DMS 273 (cell line): Measurements from ENCODE around the gene CALHM6.
A peak's percentile ranks its signal among the peaks of the same experiment; 100 is the strongest.
"Not testable (repeated sequence)": the region's sequence is repeated elsewhere in the genome, so short reads cannot be mapped to it uniquely, and the experiment has no call there.

ENCODE experiments used
- DNase-seq: peaks from one replicate; lab custom pipeline; 2025; ENCODE audit not compliant: unreplicated experiment; lab: John Stamatoyannopoulos, UW

The CALHM6 gene

DNA sequence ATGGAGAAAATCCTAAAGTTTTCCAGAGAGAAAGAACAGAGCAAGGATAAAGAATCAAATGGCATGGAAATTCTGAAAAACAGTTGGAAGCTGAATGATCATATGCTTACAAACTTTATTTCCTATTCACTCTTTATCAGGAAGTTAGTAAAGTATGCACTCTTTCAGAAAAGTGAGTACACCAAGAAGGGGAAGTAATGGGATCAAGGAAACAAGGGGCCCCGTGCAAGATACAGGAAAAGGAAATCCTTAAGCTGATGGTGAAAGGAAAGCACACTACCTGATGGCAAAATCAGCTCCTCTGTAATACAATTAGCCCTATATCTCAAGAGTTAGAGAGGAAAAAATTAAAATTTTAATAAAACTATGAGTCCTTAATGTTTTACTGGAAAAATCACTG, 14.0 kb downstream of the CALHM6 start:
- DNase-seq, result no peak

DNA sequence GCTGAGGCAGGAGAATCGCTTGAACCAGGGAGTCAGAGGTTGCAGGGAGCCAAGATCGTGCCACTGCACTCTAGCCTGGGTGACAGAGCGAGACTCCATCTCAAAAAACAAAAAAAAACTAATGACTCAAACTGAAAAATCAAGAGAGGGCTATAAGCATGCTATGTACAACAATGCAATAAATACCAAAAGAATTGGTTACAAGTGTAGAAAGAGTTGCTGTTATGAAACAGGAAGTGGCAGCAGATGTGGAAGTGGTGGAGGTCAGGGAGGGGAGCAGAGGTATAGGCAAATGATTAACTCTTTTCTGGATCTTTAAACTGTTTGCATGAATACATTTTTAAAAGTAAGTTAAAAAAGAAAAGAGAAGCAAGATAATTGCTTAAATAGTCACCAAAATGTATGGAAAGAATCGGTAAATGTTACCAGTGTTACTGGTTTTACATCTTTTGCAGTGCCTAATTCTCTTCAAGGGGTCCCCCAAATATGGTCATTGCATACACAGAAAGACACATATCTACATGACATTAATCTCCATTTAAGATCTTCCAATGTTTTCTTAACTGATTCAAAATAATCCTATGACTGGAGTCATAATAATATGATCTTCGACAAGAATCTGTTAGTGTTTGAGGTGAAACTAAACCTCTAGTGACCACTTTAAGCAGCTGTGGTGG, 15.0 kb downstream of the CALHM6 start:
- DNase-seq, result no peak

DNA sequence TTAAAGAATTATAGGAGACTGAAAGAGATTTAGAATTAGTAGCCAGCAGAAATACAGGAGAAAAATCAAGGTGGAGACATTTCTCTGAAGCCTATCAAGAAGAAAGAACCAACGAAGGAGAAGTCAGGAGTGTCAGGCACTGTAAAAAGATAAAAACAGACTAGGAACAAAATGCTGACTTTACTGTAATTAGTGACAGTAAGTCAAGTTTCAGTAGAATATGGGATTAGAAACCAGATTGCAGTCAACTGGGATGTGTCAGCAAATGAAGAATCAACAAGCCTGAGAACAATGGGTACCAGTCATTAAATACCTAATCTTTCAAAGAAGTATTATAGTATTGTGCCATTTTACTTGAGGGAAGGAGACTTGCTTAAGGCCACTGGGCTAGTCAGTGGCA, 21.6 kb downstream of the CALHM6 start:
- no peak for DNase-seq

DNA sequence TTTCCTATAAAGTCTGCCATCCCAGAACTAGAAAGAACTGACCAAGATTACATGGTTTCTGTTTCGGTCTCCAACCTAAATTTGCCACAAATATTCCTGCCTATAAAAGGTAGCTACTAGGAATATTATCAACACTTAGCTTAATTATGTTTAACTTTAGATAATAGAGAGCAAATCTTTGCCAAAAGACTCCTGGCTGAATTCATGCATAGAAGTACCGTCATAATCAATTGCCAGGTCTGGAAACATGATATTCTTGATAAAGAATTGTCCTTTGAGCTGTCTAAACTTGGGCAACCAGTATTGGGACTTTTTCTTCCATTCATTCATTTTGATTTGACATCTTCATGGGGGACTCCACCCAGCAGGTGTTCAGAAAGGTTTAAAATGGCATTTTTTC, 22.4 kb downstream of the CALHM6 start:
- no peak for DNase-seq

GRCh38 chr6:116485559-116486184, 24.5 kb downstream of the CALHM6 start:
- peak; percentile 41 for DNase-seq

GRCh38 chr6:116491610-116492330, 30.6 kb downstream of the CALHM6 start:
- no peak for DNase-seq

DNA sequence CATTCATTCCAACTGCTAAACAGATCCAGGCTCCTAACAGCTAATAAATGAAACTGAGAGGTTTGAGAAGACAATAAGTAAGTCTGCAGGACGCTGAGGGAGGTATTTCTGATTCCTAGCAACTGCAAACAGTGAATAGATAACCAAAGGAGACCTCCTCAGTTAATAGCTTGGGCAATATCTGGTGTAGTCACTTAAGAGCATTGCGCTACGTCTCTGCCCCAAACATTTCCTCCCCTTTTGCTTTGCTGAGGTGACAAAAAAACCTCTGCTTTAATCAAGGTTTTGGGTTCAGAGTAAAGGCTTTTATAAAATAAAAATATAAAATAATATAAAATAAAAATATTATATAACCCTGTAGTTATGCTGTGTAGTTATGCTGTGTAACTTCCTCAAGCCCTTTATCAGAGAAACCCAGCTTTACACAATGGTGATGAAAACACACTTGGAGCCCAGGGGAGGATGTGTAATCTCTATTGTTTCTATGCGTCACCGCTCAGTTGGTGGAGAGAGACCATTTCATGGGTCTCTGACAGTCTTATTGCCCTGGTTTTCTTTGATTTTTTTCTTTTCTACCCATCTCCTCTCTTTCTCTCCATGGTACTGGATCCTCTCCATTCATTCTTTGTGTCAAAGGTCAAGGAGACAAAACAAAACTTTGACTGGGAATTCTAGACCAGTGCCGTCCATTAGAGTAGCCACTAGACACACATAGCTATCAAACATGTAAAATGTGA, 31.3 kb downstream of the CALHM6 start:
- no peak for DNase-seq

- not testable (repeated sequence) for DNase-seq
Measured at GRCh38 chr6:116495161-116495560, 34.0 kb downstream of the CALHM6 start.

GRCh38 chr6:116497113-116497676, 36.0 kb downstream of the CALHM6 start:
- no peak for DNase-seq

GRCh38 chr6:116500969-116501433, 39.8 kb downstream of the CALHM6 start:
- DNase-seq, result no peak

DNA sequence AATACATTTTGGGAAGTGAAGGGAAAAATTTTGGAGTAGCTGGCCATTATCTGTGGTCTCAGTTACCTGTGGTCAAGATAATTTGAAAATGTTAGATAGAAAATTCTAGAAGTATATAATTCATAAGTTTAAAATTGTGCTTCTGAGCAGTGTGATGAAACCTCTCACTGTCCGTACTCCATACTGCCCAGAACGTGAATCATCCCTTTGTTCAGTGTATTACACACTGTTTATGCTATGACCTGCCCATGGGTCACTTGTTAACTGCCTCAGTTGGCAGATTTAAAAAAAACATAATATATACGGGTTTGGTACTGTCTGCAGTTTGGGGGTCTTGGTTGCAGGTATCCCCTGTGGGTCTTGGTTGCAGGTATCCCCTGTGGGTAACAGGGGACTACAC, 46.1 kb downstream of the CALHM6 start:
- DNase-seq, result no peak

- DNase-seq, result no peak
Measured at GRCh38 chr6:116508527-116508926, 47.4 kb downstream of the CALHM6 start.

DNA sequence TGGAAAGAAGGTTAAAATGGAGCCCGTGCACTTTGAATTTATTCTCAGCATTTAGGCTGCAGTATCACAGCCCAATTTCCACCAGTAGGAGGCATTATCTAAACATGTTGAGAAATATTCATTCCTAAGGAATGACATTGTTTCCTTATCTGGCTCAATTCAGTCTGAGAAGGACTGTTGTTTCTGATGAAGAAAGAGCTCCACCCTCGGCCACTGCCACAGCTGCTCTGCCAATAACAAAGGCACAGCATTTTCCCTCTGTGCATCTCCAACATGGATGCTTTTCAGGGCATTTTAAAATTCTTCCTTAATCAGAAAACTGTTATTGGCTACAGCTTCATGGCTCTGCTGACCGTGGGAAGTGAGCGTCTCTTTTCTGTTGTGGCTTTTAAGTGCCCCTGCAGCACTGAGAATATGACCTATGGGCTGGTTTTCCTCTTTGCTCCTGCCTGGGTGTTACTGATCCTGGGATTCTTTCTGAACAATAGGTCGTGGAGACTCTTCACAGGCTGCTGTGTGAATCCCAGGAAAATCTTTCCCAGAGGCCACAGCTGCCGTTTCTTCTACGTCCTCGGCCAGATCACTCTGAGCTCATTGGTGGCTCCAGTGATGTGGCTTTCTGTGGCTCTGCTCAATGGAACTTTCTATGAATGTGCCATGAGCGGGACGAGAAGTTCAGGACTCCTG, 50.4 kb downstream of the CALHM6 start, which contains the start of gene CALHM5:
TSS of gene CALHM5 (plus strand) at position 216 of the 687 bp plus-strand sequence. CDS start at position 274, 58 bp downstream.
- peak; percentile 46 for DNase-seq

DNA sequence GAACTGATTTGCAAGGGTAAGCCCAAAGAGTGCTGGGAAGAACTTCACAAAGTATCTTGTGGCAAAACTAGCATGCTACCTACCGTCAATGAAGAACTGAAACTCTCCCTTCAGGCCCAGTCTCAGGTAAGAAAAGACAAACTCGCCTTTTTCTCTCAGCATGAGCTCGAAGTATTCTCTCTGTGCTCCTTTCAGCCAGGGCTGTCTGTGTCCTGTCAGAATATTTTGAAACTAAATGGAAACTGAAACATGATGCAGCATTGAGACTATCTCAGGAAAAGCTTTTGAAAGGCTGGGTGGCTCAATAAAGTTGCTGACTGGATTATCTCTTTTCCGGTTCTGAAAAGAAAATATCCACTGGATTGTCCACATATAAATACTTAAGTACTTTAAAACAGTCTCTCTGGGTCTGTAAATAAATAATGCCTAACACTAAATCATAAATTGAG, 51.0 kb downstream of the CALHM6 start:
- no peak for DNase-seq

- DNase-seq, result no peak
Measured at GRCh38 chr6:116512734-116513133, 51.6 kb downstream of the CALHM6 start.
